DND-41 (cell line): ENCODE measurements around the gene UBXN10.

Experiments
- CTCF ChIP-seq: IDR thresholded peaks from 2 replicates; pipeline ENCODE4 v1.5.1; 2012; ENCODE audit warnings: borderline replicate concordance, low read length, moderate library complexity, mild to moderate bottlenecking; ENCODE audit not compliant: poor library complexity, severe bottlenecking; ENCODE audit errors: extremely low read depth
- EZH2 ChIP-seq: IDR thresholded peaks from 3 replicates; pipeline ENCODE4 v1.6.1; 2012; ENCODE audit warnings: borderline replicate concordance, low read depth, mild to moderate bottlenecking, moderate library complexity, low read length, inconsistent platforms; ENCODE audit not compliant: severe bottlenecking

GRCh38 chr1:20183616-20184271 is 2.2 kb upstream of the UBXN10 start:
- no peak for TF ChIP-seq CTCF
- no peak for TF ChIP-seq EZH2
